Spleen (tissue), 7 donors: ENCODE results near the gene AKNA.

Source experiments
- CTCF ChIP-seq, 11 experiments: fragments of 200-600 bp in 7 of 11; fragments of 450-650 bp in 4 of 11; sonication (generic) in 4 of 11; IDR thresholded peaks in 8 of 11; conservative IDR thresholded peaks in 3 of 11; 1 replicate in 7 of 11; 2 replicates in 4 of 11; pipeline versions ENCODE4 v1.4.0 to v1.8.0; 2016 to 2021; ENCODE audit warnings: antibody characterized with exemption in 11 of 11, inconsistent platforms in 4 of 11, mild to moderate bottlenecking in 1 of 11
- POLR2AphosphoS5 ChIP-seq, 3 donors: sonication (generic); formaldehyde crosslinking; IDR thresholded peaks; one replicate each; pipeline ENCODE4 v1.5.1; 2017; ENCODE audit warnings: antibody characterized with exemption in 3 of 3
- donor health status: DM: no; HTN: no; CAD: no; lungs with moderate emphysema.
- donor health status: DM: no; HTN: no; CAD: no.
- donor health status: DM: no; HTN: no; CAD: no.

DNA sequence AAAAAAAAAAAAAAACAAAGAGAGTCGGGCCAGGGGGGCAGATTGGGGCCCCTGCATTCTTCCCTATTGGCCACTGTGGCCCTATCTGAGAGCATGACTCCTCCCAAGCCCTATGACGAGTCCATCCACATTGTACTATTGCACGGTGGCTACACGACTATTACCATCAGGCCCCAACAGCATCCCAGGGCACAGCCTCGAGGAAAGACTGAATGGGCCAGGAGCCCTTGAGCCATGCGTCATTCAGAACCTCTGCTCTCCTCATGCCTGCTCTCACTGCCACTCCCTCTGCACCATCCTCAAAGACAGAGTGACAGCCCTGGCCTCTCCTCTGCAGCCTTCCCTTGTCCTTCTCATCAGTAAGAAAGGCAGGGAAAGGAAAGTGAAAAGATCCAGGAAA, 85.1 kb downstream of the AKNA start:
- TF ChIP-seq CTCF (IDR thresholded peaks at IDR 0.05 in 8 of 11, conservative IDR thresholded peaks at IDR 0.05 in 3 of 11) (no peak), POLR2AphosphoS5 (IDR thresholded peaks at IDR 0.05) (no peak)
